Prostate gland (tissue), 2 donors: ENCODE measurements around the gene MAPKBP1. TPM values are rescaled to one million over a fixed set of nuclear protein-coding genes. Genes with fewer than 3 reads are reported as not detected.

ENCODE experiments used
- DNase-seq: peaks from one replicate; pipeline ENCODE4 v3.0.0-alpha.2; 2019; ENCODE audit warnings: low spot score
- H3K27ac ChIP-seq, 2 donors: fragments of 200-600 bp; sonication (generic); 2 replicates each; pipeline ENCODE4 v1.5.1; 2017 to 2019
- H3K27me3 ChIP-seq: fragments of 200-600 bp; sonication (generic); replicated peaks from 2 replicates; pipeline ENCODE4 v1.5.1; 2019; ENCODE audit not compliant: insufficient read depth
- H3K36me3 ChIP-seq, 2 donors: fragments of 200-600 bp; sonication (generic); 1 replicate in 1 of 2; 2 replicates in 1 of 2; pipeline versions ENCODE4 v1.5.1 to v1.8.1; 2017 to 2019
- H3K4me1 ChIP-seq: fragments of 200-600 bp; sonication (generic); replicated peaks from 2 replicates; pipeline ENCODE4 v1.5.1; 2019
- H3K4me3 ChIP-seq, 2 donors: fragments of 200-600 bp; sonication (generic); 2 replicates each; pipeline ENCODE4 v1.5.1; 2017 to 2019
- H3K9me3 ChIP-seq: fragments of 200-600 bp; sonication (generic); 2 replicates; pipeline ENCODE4 v1.5.1; 2017
- CTCF ChIP-seq, 4 experiments: fragments of 200-600 bp in 2 of 4; fragments of 450-650 bp in 2 of 4; sonication (generic) in 2 of 4; IDR thresholded peaks; 1 replicate in 3 of 4; 2 replicates in 1 of 4; pipeline ENCODE4 v1.5.1; 2016 to 2019; ENCODE audit warnings: antibody characterized with exemption in 4 of 4, mild to moderate bottlenecking in 2 of 4, moderate library complexity in 2 of 4
- POLR2A ChIP-seq: fragments of 450-650 bp; IDR thresholded peaks from one replicate; pipeline ENCODE4 v1.6.1; 2016; ENCODE audit warnings: antibody characterized with exemption, mild to moderate bottlenecking
- POLR2AphosphoS5 ChIP-seq: sonication (generic); formaldehyde crosslinking; IDR thresholded peaks from one replicate; pipeline ENCODE4 v1.6.1; 2017; ENCODE audit warnings: antibody characterized with exemption
- WGBS: methylation state at CpG from one replicate; pipeline ENCODE4 v1.1.5; 2018; 5-methylcytosine and 5-hydroxymethylcytosine counted together
- intact Hi-C: fragments of 100-400 bp; cut with DNase I; formaldehyde crosslinking; loops from one replicate; pipeline ENCODE4 v1.14.2; 2022
- total RNA-seq, 2 donors: library from RNA; depleted of rRNA; stranded (reverse); fragments of >200 nt; gene quantifications; one replicate each; pipeline ENCODE4 v1.1.0, GENCODE V29; 2016

The MAPKBP1 gene
- total RNA-seq, 2 donors from 2014 or later = 17.4 to 62.8 TPM

- H3K27ac ChIP-seq = no peak overlapping the region
- DNase-seq = no peak
- H3K4me1 ChIP-seq = no peaks in the 10 kb centered on the region
- no peak for TF ChIP-seq POLR2AphosphoS5
- no peak for TF ChIP-seq CTCF (IDR thresholded peaks at IDR 0.05)
- no peak for TF ChIP-seq POLR2A
- 86% methylated on average over 18 of the region's 18 CpGs for WGBS
- intact Hi-C loops = no loop called here
- no peaks in the 10 kb centered on the region for H3K9me3 ChIP-seq
- H3K4me3 ChIP-seq = no peak overlapping the region
- no peaks in the 10 kb centered on the region for H3K36me3 ChIP-seq
- no peaks in the 10 kb centered on the region for H3K27me3 ChIP-seq
Measured at GRCh38 chr15:41861736-41862356, 87.6 kb downstream of the MAPKBP1 start.

GRCh38 chr15:41862515-41863116 lies 88.3 kb downstream of the MAPKBP1 start:
- peak; percentile 52 for DNase-seq

GRCh38 chr15:41865490-41866055 lies 91.3 kb downstream of the MAPKBP1 start:
- Histone ChIP-seq H3K36me3 (no peaks in the 10 kb centered on the region), H3K4me3 (no peak overlapping the region), H3K27ac (no peak overlapping the region), H3K4me1 (no peaks in the 10 kb centered on the region), H3K27me3 (no peaks in the 10 kb centered on the region), H3K9me3 (no peaks in the 10 kb centered on the region)
- no peak for DNase-seq
- WGBS = 60% methylated on average over 18 of the region's 18 CpGs
- intact Hi-C loops = no loop called here
- TF ChIP-seq CTCF (IDR thresholded peaks at IDR 0.05) = no peak
- TF ChIP-seq POLR2A = no peak

More at GRCh38 chr15:41862515-41863116, 88.3 kb downstream of the MAPKBP1 start:
- 68% methylated on average over 19 of the region's 19 CpGs for WGBS
- no peaks in the 10 kb centered on the region for H3K36me3 ChIP-seq
- no peak overlapping the region for H3K4me3 ChIP-seq
- H3K27ac ChIP-seq = no peak overlapping the region
- TF ChIP-seq CTCF (IDR thresholded peaks at IDR 0.05) = no peak
- no peak for TF ChIP-seq POLR2AphosphoS5
- TF ChIP-seq POLR2A = no peak
- H3K9me3 ChIP-seq = no peaks in the 10 kb centered on the region
- intact Hi-C loops = no loop called here
- H3K4me1 ChIP-seq = no peaks in the 10 kb centered on the region
- H3K27me3 ChIP-seq = no peaks in the 10 kb centered on the region

- Histone ChIP-seq H3K27ac (no peak overlapping the region), H3K4me3 (no peak overlapping the region), H3K27me3 (no peaks in the 10 kb centered on the region), H3K36me3 (no peaks in the 10 kb centered on the region), H3K4me1 (no peaks in the 10 kb centered on the region), H3K9me3 (no peaks in the 10 kb centered on the region)
- TF ChIP-seq CTCF (IDR thresholded peaks at IDR 0.05) = no peak
- no peak for TF ChIP-seq POLR2AphosphoS5
- TF ChIP-seq POLR2A = no peak
- DNase-seq = no peak
- intact Hi-C loops = no loop called here
- WGBS = 87% methylated on average over 8 of the region's 8 CpGs
Measured at GRCh38 chr15:41866263-41866703, 92.0 kb downstream of the MAPKBP1 start.
